ENCODE results near the gene RNF4.
A peak's percentile ranks its signal among the peaks of the same experiment; 100 is the strongest.
"Not testable (repeated sequence)": the region's sequence is repeated elsewhere in the genome, so short reads cannot be mapped to it uniquely, and the experiment has no call there.

The RNF4 gene

DNA sequence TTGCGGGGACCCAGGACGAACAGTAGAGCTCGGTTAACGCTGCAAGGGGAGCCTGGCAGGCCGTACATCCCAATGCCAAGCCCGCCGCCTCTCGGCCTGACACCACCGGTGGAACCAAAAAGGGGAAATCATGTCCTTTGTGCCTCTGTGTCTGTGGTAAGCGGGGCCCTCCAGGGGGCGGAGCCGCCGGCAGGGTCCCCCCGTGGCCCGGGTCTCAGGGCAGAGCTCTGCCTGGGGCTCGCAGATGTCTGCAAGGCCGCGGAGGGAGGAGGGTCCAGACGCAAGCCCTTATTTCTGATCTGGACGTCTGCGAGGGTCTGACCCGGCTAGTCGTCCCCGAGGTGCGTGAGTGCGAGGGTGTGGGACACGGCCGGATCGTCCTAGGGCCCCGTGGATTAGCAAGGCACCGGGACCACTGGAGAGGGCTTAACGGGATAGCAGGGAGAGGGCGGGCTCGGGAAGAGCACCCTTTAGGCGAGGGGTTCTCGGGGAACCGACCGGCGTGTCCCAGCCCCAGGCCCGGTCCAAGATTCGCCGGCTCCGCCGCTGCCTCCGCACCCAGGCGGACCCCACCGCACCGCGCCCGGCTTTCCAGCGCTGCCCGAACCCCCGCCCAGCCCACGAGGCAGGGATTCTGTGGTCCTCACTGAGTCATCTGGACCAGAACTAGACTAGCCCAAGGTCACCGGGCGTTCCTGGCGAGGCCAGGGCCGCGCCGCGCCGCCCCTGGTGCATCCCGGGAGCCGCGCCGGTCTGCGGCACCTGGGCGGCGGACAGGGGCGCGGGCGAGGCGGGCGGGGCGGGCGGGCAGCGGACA, 66.7 kb downstream of the RNF4 start:
- DNase-seq = peak; percentile 33

DNA sequence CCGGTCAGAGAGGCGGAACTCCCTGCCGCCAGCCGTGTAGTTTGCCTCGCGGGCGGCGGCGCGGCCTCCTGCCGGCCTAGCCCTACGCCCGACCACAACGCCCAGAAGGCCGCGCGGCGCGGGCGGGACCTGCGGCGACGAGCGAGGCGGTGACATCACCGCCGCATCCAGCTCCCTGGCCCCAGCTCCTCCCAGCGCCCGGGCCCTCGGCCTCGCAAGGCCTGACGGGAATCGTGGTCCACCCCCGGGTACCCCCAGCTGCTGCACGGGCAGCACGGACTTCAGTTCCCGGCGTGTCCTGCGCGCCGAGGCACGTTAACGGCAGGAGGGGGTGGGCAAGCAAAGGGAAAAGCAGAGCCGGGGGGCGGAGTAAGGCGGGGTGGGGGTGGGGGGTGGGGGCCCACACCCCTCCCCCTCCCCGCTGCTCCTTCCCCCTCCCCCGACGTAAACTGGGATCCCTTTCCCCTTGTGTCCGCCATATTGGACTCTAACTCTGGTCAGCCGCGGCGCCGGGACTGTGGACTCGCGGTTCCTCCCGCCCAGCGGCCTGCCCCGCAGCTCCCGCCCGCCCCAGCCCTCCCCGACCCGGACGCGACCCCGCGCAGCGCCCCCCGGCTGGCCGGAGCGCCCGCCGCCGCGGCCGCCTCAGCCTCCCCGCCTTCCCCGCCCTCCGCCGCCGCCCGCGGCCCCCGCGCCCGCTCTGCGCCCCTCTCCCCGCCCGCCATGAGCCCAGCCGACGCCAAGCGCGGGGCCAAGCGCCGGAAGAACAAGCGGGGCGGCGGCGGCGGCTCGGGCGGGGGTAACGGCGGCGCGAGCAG, 67.5 kb downstream of the RNF4 start, which contains the start of gene FAM193A:
Gene FAM193A (plus strand): TSS at position 455 of the 818 bp plus-strand sequence. CDS start 269 bp downstream, at position 724.
- DNase-seq = peak; percentile 98

DNA sequence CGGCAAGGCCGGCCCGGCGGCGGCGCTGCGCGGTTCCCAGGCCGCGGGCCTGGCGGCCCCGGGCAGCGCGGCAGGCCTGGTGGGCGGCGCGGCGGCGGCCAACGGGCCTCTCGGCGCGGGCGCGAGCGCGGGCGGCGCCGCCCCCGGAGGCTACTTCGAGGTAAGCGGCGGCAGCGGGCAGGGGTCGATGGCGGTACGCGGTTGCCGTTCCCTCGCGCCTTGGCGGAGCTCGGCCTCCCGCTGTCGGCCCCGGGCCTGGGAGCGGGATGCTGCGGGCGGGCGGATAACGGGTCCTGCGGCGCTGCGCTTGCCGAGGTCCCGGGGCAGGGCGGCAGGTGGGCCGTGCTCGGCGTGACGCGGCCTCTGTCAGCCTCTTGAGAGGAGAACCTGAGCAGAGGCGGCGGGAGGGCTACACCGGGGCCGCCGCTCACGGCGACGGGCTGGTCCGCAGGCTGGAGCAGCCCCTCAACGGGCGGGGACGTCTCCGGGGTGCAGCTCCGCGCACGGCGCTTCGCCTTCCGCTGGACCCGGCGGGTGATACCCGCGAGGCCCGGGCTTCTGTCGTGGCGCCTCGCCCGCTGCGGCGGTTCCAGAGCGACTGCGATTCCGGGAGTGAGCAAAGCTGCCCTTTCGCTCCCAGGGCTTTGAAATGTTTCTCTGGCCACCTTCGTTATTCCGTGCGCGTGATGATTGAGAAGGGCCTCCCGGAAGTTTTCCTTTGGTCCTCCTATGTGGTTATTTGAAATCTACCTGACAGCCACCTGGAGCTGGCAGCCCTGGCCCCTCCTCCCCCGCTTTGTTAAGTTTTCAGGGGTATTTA, 68.3 kb downstream of the RNF4 start:
- peak; percentile 31 for DNase-seq

DNA sequence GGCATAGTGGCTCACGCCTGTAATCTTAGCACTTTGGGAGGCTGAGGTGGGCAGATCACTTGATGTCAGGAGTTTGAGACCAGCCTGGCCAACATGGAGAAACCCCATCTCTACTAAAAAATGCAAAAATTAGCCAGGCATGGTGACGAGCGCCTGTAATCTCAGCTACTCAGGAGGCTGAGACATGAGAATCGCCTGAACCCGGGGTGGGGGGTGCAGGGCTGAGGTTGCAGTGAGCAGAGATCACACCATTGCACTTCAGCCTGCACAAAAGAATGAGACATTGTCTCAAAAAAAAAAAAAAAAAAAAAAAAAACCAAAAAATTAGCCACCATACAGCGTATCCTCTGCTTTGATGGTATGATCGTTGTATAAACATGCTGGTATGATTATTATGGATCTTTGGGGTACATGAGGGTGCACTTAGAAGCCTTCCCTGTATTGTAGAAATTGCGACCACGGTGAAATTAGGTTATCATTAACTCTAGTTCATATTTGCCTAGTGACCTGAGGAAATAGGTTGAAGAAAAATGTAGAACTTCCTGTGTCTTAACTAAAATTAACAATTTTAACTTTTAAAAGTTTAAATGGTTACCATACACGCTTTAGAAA, 74.8 kb downstream of the RNF4 start:
- DNase-seq = not testable (repeated sequence)

DNA sequence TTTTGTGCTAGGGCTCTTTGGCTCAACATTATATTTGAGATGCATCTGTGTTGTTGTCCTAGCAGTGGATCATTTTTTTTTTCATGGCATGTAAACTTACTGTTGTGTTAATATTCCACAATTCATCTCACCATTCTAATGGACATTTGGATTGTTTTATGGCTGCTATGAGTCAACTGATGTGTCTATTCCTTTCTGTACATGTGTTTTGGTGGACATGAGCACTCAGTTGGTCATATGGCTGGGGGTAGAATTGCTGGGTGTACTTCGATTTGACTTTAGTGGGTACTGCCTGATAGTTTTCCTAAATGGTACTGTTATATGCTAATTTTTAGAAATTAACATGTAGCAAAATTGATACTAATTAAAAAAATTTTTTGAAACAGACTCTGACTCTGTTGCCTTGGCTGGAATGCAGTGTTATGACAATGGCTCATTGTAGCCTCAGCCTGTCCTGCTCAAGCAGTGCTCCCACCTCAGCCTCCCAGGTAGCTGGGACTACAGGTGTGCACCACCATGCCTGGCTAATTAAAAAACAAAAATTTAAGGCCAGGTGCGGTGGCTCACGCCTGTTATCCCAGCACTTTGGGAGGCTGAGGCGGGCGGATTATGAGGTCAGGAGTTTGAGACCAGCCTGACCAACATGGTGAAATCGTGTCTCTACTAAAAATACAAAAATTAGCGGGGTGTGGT, 76.6 kb downstream of the RNF4 start:
- DNase-seq = no peak

DNA sequence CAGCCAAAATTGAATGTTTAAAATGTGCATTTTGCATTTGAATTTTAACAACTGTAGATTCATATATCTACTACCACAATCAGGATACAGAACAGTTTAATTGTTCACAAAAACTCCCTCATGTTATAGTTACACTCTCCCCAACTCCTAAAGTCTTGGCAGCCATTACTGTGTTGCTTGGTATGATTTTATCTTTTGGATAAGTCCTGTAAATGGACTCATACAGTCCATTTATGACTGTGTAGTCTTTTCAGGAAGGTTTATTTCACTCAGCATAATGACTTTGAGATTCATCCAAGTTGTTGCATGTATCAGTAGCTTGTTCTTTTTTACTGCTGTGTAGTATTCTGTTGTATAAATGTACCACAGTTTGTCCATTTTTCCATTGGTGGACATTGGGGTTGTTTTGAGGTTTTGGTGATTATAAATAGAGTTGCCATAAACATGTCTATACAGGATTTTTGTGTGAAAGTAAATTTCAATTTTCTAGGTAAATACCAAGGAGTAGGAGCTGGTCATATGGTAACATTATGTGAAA, 77.4 kb downstream of the RNF4 start:
- no peak for DNase-seq

DNA sequence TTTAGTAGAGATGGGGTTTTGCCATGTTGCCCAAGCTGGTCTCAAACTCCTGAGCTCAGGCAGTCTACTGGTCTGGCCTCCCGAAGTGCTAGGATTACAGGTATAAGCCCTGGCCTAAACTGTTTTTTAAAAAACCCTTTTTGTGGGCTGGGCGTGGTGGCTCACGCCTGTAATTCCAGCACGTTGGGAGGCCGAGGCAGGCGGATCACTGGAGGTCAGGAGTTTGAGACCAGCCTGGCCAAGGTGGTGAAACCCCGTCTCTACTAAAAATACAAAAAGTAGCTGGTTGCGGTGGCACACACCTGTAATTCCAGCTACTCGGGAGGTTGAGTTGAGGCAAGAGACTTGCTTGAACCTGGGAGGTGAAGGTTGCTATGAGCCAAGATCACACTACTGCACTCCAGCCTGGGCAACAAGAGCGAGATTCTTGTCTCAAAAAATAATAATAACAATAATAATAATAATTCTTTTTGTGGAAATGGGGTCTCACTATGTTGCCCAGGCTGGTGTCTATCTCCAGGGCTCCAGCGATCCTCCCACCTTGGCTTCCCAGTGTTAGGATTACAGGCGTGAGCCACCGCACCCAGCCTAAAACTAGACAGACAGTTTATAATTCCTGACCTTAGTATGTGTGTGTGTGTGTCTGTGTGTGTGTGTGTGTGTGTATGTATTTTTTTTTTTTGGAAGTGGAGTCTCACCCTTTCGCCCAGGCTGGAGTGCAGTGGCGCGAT, 78.2 kb downstream of the RNF4 start:
- DNase-seq = not testable (repeated sequence)

DNA sequence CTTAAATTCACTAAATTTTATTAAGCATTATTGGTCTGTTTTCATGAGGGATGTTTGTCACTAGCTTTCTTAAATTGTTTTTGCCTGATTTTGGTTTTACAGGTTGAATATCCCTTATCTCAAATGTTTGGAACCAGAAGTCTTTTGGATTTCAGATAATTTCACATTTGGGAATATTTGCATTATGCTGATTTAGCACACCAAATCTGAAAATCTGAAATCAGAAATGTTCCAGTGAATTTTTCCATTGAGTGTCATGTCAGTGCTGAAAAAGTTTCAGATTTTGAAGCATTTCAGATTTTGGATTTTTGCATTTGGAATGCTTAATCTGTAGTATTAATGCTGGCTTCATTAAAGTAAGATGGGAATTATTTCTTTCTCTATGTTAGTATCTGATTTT, 82.2 kb downstream of the RNF4 start:
- no peak for DNase-seq

DNA sequence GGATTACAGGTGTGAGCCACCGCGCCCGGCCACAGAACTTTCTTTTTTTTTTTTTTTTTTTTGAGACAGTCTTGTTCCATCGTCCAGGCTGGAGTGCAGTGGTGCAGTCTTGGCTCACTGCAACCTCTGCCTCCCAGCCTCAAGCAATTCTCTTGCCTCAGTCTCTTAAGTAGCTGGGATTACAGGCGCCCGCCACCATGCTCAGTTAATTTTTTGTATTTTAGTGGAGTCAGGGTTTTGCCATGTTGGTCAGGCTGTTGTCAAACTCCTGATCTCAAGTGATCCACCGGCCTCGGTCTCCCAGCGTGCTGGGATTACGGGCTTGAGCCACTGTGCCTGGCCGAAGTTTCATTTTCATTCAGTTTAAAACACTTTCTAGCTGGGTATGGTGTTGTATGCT, 83.9 kb downstream of the RNF4 start:
- DNase-seq = no peak

DNA sequence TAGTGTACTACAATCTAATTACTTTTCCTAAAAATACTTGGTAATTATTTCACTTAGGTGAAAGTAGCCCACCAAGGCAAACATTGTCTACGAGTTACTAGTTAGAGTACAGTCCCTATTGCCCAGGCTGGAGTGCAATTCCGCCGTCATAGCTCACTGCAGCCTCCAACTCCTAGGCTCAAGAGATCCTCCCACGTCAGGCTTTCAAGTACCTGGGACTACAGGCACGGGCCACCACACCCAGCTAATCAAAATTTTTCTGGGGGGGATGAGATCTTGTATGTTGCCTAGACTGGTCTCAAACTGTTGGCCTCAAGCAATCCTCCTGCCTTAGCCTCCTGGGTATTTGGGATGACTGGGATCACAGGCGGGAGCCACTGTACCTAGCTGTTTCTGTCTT, 89.4 kb downstream of the RNF4 start:
- no peak for DNase-seq

DNA sequence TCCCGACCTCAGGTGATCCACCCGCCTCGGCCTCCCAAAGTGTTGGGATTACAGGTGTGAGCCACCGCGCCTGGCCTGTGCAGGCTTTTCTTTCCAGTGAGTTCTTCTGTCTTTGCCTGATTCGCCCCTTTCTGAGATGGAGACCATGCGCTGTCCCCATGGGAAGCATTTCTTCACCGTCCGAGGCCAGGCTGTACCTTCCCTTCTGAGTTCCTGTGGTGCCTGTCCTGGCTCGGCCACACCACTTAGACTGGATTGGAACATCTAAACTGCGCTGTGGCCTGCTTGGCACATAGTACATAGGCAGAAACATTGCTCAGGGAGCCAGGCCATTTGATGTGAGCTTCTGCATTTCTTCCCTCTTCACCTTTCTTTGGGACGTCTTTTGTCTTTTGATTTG, 91.3 kb downstream of the RNF4 start:
- no peak for DNase-seq

All from activated T-cell treated with anti-CD3 and anti-CD28 coated beads for 4 hours (primary cell).